Medulla oblongata (tissue), 1 donor: ENCODE results near the gene LPP.

ENCODE experiments used
- DNase-seq: peaks from one replicate; pipeline ENCODE4 v3.0.0-alpha.2; 2015; ENCODE audit errors: extremely low spot score

The LPP gene

GRCh38 chr3:188272481-188273372, 118.8 kb downstream of the LPP start:
- DNase-seq = peak; percentile 58

GRCh38 chr3:188274249-188274915, 120.4 kb downstream of the LPP start:
- DNase-seq = no peak

GRCh38 chr3:188276375-188276774, 122.4 kb downstream of the LPP start:
- DNase-seq = no peak

GRCh38 chr3:188278717-188279324, 124.9 kb downstream of the LPP start:
- DNase-seq = no peak

GRCh38 chr3:188279502-188280335, 125.8 kb downstream of the LPP start:
- DNase-seq = no peak

GRCh38 chr3:188280627-188281026, 126.7 kb downstream of the LPP start:
- no peak for DNase-seq

GRCh38 chr3:188282871-188283270, 128.9 kb downstream of the LPP start:
- DNase-seq = no peak

- DNase-seq = no peak
These were observed 129.4 kb downstream of the LPP start for GRCh38 chr3:188283347-188283746.

GRCh38 chr3:188284455-188285212, 130.7 kb downstream of the LPP start:
- no peak for DNase-seq

GRCh38 chr3:188286087-188286513, 132.1 kb downstream of the LPP start:
- DNase-seq = no peak

GRCh38 chr3:188287339-188287738, 133.4 kb downstream of the LPP start:
- DNase-seq = no peak

GRCh38 chr3:188287762-188288505, 134.0 kb downstream of the LPP start:
- no peak for DNase-seq

GRCh38 chr3:188292251-188292650, 138.3 kb downstream of the LPP start:
- no peak for DNase-seq

- DNase-seq = no peak
These were observed 138.9 kb downstream of the LPP start for GRCh38 chr3:188292827-188293226.

GRCh38 chr3:188294113-188294512, 140.2 kb downstream of the LPP start:
- no peak for DNase-seq

GRCh38 chr3:188294823-188295487, 141.0 kb downstream of the LPP start:
- peak; percentile 37 for DNase-seq

GRCh38 chr3:188295876-188296275, 141.9 kb downstream of the LPP start:
- DNase-seq = no peak

GRCh38 chr3:188296761-188297612, 143.0 kb downstream of the LPP start:
- DNase-seq = no peak

GRCh38 chr3:188298585-188298984, 144.6 kb downstream of the LPP start:
- no peak for DNase-seq
